Rectal smooth muscle tissue (tissue), 1 donor: ENCODE results near the gene TBC1D24.
"Not testable (repeated sequence)": the region's sequence is repeated elsewhere in the genome, so short reads cannot be mapped to it uniquely, and the experiment has no call there.

Experiments used
- H3K27ac ChIP-seq: one replicate; pipeline ENCODE4 v1.7.0; 2013; ENCODE audit warnings: low read depth, low read length, inconsistent platforms
- H3K27me3 ChIP-seq: one replicate; pipeline ENCODE4 v1.7.0; 2013; ENCODE audit warnings: low read length; ENCODE audit not compliant: control insufficient read depth, insufficient read depth
- H3K36me3 ChIP-seq: one replicate; pipeline ENCODE4 v1.7.0; 2013; ENCODE audit warnings: low read length; ENCODE audit not compliant: control insufficient read depth, insufficient read depth
- H3K4me1 ChIP-seq: one replicate; pipeline ENCODE4 v1.7.0; 2013; ENCODE audit warnings: low read length; ENCODE audit not compliant: control insufficient read depth, insufficient read depth
- H3K4me3 ChIP-seq: one replicate; pipeline ENCODE4 v1.7.0; 2013; ENCODE audit warnings: low read length
- H3K9ac ChIP-seq: one replicate; pipeline ENCODE4 v1.7.0; 2013; ENCODE audit warnings: low read length

TBC1D24 gene

DNA sequence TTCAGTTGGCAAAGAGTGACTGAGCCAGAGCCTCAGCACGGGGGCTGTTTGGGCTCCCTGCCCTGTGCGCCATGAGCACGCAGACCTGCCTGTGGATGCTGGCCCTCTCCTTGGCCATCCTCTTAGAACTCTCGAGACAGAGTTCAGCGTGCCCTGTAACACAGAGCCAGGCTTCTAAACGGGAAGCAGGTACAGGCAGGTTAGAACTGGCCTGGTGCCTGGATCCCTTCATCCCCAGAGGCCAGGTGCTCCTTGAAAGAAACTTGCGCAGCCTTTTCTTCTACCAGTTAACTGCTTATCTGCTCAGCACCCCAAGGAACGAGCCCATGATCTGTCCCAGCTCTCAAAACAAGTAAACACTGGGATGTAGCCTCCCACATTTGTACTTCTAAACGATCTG lies 38.8 kb upstream of the TBC1D24 start:
- Histone ChIP-seq H3K4me3 (no peak overlapping the region), H3K27me3 (no peaks in the 10 kb centered on the region), H3K9ac (no peak overlapping the region), H3K27ac (no peak overlapping the region), H3K4me1 (no peaks in the 10 kb centered on the region), H3K36me3 (peaks cover 4% of the 10 kb centered on the region)

DNA sequence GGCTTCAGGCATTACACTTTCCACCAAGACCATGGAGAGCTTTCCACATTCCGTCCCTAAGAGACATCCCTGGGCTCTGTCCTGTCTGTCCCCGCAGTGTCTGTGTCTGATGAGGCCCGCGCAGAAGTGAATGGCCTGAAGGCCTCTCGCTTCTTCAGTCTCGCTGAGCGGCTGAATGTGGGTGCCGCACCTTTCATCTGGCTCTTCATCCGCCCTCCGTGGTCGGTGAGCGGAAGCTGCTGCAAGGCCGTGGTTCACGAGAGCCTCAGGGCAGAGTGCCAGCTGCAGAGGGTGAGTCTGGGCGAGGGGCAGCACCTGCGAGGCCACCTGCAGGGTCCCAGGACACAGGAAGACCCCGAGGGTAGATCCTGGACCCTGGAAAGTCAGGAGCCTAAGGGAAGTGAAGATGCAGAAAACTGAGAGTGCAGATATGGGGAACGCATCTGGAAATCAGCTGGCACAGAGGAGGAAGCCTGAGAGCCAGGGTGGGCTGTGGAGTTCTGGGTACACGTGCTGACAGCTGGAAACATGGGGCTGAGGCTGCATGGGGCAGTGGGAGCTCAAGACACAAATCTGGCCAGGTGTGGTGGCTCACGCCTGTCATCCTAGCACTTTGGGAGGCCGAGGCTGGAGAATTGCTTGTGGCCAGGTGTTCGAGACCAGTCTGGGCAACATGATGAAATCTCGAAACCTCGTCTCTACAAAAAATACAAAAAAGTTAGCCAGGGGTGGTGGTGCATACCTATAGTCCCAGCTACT lies 37.7 kb upstream of the TBC1D24 start:
- no peaks in the 10 kb centered on the region for H3K4me1 ChIP-seq
- no peak overlapping the region for H3K9ac ChIP-seq
- H3K4me3 ChIP-seq = no peak overlapping the region
- peaks cover 4% of the 10 kb centered on the region for H3K36me3 ChIP-seq
- no peaks in the 10 kb centered on the region for H3K27me3 ChIP-seq
- H3K27ac ChIP-seq = no peak overlapping the region

GRCh38 chr16:2438121-2438520 lies 36.8 kb upstream of the TBC1D24 start:
- Histone ChIP-seq H3K9ac (no peak overlapping the region), H3K36me3 (peaks cover under 1% of the 10 kb centered on the region)

DNA sequence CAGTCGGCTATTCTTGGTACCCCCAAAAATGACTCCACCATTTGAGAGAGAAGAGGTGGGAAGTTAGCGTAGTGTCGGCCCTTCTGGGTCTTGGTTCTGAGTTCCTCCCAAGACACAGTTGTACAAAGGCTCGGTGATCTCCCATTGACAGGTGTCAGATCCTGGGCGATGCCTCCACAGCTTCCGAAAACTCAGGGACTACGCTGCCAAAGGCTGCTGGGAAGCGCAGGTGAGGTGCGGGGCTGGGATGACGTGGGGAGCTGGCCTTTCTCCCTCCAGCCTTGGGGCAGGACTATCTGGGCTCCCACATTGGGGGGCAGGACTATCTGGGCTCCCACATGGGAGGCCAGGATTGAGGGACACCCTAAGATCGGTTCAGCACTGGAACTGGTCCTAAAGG lies 35.3 kb upstream of the TBC1D24 start:
- Histone ChIP-seq H3K4me3 (no peak overlapping the region), H3K27me3 (no peaks in the 10 kb centered on the region), H3K27ac (no peak overlapping the region), H3K4me1 (no peaks in the 10 kb centered on the region), H3K36me3 (no peaks in the 10 kb centered on the region), H3K9ac (no peak overlapping the region)

More at GRCh38 chr16:2438121-2438520, 36.8 kb upstream of the TBC1D24 start:
- Histone ChIP-seq H3K27ac (no peak overlapping the region), H3K4me3 (no peak overlapping the region), H3K4me1 (no peaks in the 10 kb centered on the region), H3K27me3 (no peaks in the 10 kb centered on the region)

- not testable (repeated sequence) for H3K27me3 ChIP-seq, H3K36me3 ChIP-seq
These were observed 33.7 kb upstream of the TBC1D24 start for GRCh38 chr16:2441143-2441804.

DNA sequence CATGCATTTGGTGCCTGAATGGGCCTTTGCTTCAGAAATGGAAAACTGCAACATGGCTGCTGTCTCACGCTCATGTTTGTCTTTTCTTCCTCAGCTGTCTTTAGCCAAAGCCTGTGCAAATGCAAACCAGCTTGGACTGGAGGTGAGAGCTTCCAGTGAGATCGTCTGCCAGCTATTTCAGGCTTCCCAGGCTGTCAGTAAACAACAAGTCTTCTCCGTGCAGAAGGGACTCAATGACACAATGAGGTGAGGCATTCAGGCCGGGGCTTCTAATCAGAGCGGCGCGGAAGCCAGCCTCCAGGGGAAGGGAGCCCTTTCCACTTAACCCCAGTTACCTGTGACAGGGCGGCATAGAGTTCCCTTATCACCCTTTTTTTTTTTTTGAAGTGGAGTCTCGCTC lies 31.4 kb upstream of the TBC1D24 start:
- Histone ChIP-seq H3K4me1 (no peaks in the 10 kb centered on the region), H3K36me3 (peaks cover 4% of the 10 kb centered on the region), H3K27ac (no peak overlapping the region), H3K27me3 (no peaks in the 10 kb centered on the region), H3K9ac (no peak overlapping the region), H3K4me3 (no peak overlapping the region)

More at GRCh38 chr16:2441143-2441804, 33.7 kb upstream of the TBC1D24 start:
- H3K4me3 ChIP-seq, H3K4me1 ChIP-seq, H3K9ac ChIP-seq, H3K27ac ChIP-seq: not testable (repeated sequence)

GRCh38 chr16:2447920-2448583 lies 26.9 kb upstream of the TBC1D24 start:
- H3K27me3 ChIP-seq = no peaks in the 10 kb centered on the region
- H3K27ac ChIP-seq = no peak overlapping the region
- H3K9ac ChIP-seq = no peak overlapping the region
- H3K4me1 ChIP-seq = no peaks in the 10 kb centered on the region
- H3K36me3 ChIP-seq = peaks cover 4% of the 10 kb centered on the region
- H3K4me3 ChIP-seq = no peak overlapping the region

- Histone ChIP-seq H3K4me3 (no peak overlapping the region), H3K9ac (no peak overlapping the region), H3K36me3 (peaks cover 4% of the 10 kb centered on the region), H3K27ac (no peak overlapping the region), H3K27me3 (no peaks in the 10 kb centered on the region), H3K4me1 (no peaks in the 10 kb centered on the region)
These were observed 25.8 kb upstream of the TBC1D24 start for GRCh38 chr16:2449118-2449517.

DNA sequence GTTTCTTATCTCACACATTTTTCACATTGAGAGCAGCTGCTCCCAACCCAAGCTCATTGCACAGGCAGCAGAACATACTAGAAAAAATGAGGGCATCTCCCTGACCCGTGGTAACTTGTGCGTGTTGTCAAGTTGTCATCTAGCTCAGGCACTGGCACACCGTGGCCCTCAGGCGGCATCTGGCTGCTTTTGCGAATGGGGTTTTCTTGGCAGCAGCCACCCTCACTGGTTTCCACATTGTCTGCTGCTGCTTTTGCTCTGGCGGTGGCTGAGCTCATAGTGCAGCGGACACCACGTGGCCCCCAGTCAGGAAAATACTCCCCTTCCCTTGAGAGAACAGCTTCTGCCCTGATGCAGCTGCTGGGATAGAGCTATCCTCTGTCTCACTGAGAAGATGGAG lies 24.4 kb upstream of the TBC1D24 start:
- peaks cover 2% of the 10 kb centered on the region for H3K36me3 ChIP-seq
- no peak overlapping the region for H3K9ac ChIP-seq
- no peak overlapping the region for H3K4me3 ChIP-seq
- H3K27me3 ChIP-seq = no peaks in the 10 kb centered on the region
- no peaks in the 10 kb centered on the region for H3K4me1 ChIP-seq
- H3K27ac ChIP-seq = no peak overlapping the region

- Histone ChIP-seq H3K4me3 (no peak overlapping the region), H3K9ac (no peak overlapping the region), H3K36me3 (peaks cover 2% of the 10 kb centered on the region), H3K27ac (no peak overlapping the region), H3K4me1 (no peaks in the 10 kb centered on the region), H3K27me3 (no peaks in the 10 kb centered on the region)
These were observed 23.9 kb upstream of the TBC1D24 start for GRCh38 chr16:2450975-2451381.

DNA sequence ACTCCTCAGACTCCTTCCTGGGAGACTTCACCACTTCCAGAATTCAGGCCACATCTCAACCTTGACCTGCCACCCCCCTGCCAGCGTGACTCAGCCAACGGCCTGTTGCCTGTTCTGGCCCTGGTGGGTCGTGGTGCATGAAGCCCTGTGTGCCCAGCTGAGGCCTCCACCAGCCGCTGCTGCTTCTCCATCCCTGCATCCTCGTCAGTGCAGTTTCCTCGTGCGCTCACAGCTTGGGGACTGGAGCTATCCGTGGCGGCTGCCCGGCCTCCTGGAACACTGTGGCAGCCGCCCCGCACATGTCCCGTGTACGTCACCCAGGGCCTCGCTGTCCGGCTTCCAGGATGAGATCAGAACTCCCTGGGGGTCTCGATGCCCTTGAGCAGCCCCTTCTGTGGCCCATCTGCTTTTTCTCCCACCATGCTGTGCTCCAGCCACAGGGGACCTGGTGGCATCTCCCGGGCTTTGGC lies 23.0 kb upstream of the TBC1D24 start:
- H3K27ac ChIP-seq = no peak overlapping the region

GRCh38 chr16:2452650-2453049 lies 22.3 kb upstream of the TBC1D24 start:
- peaks cover 2% of the 10 kb centered on the region for H3K36me3 ChIP-seq
- H3K9ac ChIP-seq = no peak overlapping the region
- H3K4me1 ChIP-seq = no peaks in the 10 kb centered on the region
- no peaks in the 10 kb centered on the region for H3K27me3 ChIP-seq
- no peak overlapping the region for H3K27ac ChIP-seq
- no peak overlapping the region for H3K4me3 ChIP-seq

More for the DNA sequence above, 23.0 kb upstream of the TBC1D24 start:
- Histone ChIP-seq H3K27me3 (no peaks in the 10 kb centered on the region), H3K4me3 (no peak overlapping the region), H3K4me1 (no peaks in the 10 kb centered on the region), H3K36me3 (peaks cover 2% of the 10 kb centered on the region), H3K9ac (no peak overlapping the region)
